ENCODE results near the gene SLC35E2B.
"Not testable (repeated sequence)": the region's sequence is repeated elsewhere in the genome, so short reads cannot be mapped to it uniquely, and the experiment has no call there.

SLC35E2B gene

GRCh38 chr1:1692714-1693647 is at the start of gene SLC35E2B:
SLC35E2B (minus strand) TSS chr1:1692795; CDS start chr1:1676699, 16,096 bp downstream.
- DNase-seq (ENCODE audit: low spot score) = peak; percentile 76

GRCh38 chr1:1741013-1741412 is 48.4 kb upstream of the SLC35E2B start:
- DNase-seq (ENCODE audit: low spot score) = peak; percentile 6

GRCh38 chr1:1738799-1739337 is 46.3 kb upstream of the SLC35E2B start:
- not testable (repeated sequence) for DNase-seq (ENCODE audit: low spot score)

DNA sequence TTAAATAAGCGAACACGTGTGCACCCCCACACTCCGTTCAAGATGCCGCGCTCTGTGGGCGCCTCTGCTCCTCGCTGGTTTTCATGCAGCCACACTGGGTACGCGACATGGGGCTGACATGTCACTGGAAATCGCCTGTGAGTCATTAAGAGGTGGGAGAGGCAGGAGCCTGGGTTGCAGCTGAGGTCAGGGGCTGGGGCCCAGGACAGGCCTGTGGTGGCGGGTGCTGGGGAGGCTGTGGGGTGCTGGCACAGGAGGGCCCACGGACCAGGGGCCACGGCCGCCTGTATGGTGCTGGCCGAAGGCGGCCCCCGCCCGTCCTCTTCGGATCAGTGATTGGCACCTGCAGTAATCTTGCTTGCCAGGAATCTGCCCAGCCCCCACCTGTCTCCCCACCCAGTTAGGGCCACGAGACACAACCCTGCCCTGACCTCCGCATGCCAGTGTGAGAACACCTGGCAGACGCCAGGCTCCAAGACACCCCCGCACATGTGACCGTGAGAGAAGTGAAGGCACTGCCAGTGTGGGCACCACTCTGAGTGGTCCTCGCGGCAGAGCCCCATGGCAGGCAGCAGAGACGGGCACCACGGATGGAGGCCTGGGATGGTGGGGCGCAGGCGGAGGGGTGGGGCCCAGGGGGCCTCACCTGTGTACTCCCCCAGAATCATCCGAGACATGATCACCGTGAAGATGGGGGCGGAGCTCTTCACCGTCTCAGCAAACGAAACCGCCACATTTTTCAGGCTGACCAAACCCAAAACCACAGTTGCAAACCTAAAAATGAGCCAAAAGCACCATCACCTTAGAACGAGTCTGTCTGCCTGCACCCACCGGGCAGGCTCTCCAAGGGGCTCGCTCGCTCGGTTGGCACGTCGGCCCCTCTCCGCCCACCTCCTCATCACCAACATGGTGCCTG is 45.3 kb upstream of the SLC35E2B start:
- DNase-seq (ENCODE audit: low spot score) = not testable (repeated sequence)

- DNase-seq (ENCODE audit: low spot score) = no peak
Measured at GRCh38 chr1:1732381-1732780, 39.8 kb upstream of the SLC35E2B start.

DNA sequence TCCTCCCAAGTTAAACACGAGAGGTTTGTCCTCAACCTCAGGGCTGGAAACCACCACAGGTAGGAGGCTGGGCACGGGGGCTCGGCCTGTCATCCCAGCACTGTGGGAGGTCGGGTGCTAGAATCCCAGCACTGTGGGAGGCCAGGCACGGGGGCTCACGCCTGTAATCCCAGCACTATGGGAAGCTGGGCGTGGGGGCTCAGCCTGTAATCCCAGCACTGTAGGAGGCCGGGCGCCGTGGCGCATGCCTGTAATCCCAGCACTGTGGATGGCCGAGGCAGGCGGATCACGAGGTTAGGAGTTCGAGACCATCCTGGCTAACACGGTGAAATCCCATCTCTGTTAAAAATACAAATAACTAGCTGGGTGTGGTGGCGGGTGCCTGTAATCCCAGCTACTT is 38.3 kb upstream of the SLC35E2B start:
- no peak for DNase-seq (ENCODE audit: low spot score)

GRCh38 chr1:1730230-1730629 is 37.6 kb upstream of the SLC35E2B start:
- not testable (repeated sequence) for DNase-seq (ENCODE audit: low spot score)

- DNase-seq (ENCODE audit: low spot score) = not testable (repeated sequence)
Measured at GRCh38 chr1:1729116-1729816, 36.7 kb upstream of the SLC35E2B start.

DNA sequence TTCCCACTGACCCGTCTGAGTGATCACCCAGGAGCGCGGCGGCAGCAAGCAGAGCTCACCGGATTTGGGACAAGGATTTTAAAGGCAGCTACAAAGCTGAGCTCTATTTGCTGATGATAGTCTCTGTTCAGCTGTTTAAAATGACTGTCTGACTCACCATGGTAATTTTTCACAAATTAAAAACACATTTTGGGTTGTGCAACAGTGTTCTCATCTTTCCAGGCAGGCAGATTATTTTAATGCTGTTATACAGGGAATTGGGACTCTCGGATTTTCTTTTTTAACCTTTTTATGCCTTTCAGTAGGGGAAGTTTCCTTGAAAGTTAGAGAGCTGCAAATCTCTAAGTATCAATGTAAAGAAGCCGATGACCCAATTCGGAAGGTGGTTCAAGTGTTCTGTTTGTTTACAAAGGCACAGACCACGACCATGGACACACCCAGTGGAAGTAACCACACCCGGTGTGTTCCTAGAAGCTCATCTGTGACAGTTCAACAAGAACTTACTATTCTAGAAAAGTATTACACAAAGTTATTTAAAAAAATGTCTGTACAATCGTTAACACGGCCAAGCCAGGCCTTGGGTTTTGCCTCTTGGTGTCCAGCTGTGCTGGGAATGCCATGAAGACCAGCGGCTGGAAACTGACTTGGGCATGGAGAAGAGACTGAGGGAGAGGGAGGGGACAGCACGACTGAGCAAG is 35.9 kb upstream of the SLC35E2B start:
- not testable (repeated sequence) for DNase-seq (ENCODE audit: low spot score)

GRCh38 chr1:1727131-1727651 is 34.6 kb upstream of the SLC35E2B start:
- DNase-seq (ENCODE audit: low spot score) = not testable (repeated sequence)

- not testable (repeated sequence) for DNase-seq (ENCODE audit: low spot score)
Measured at GRCh38 chr1:1726088-1726487, 33.5 kb upstream of the SLC35E2B start.

- DNase-seq (ENCODE audit: low spot score) = peak; percentile 98
Measured at GRCh38 chr1:1724035-1724864, 31.7 kb upstream of the SLC35E2B start, which contains the start of gene CDK11A. CDK11A (minus strand) TSS chr1:1724357; CDS start chr1:1722818, 1,539 bp downstream.

DNA sequence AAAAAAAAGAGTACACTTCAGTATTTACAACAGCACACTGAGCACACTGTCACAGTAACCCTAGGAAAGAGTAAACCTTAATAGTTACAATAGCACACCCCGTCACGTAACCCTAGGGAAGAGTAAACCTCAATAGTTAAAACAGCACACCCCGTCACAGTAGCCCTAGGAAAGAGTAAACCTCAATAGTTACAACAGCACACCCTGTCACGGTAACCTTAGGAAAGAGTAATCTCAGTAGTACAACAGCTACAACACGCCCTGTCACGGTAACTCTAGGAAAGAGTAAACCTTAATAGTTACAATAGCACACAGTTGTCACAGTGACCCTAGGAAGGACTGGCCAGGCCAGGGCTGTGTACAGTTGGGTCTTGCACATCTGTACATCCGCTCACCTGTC is 28.6 kb upstream of the SLC35E2B start:
- no peak for DNase-seq (ENCODE audit: low spot score)

DNA sequence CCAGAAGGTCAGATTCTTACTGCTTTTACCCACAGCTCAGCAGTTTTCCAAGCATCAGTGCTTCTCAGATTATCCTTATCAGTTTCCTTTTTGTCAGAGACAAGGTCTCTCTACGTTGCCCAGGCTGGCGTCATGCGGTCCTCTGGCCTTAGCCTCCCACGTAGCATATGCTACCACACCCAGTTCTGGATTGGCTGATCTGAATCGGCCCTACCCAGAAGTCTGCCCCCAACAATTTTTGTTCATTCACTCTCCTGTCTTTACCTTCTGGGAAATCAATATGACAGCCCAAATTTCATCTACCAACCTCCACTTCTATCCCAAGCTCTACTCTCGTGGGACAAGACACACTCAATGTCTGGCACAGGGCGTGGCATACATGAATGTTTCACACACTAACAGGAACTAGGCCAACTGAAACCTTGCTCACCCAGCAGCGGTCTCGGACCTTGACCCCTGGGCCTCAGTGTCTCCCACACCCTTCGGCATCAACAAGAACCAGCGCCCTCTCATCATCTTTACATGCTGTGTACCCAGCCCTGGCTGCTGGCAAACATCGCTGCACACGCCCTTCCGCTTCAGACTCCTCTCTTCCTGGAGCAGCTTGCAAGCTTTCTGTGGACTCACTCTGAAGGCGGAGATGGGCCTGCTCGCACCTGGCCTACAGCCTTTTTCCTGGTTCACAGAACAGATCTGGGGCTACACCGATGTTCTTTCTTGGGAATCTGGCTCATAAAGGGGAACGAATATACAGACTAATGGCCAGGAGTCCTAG is 22.7 kb upstream of the SLC35E2B start:
- DNase-seq (ENCODE audit: low spot score) = not testable (repeated sequence)

GRCh38 chr1:1707897-1708296 is 15.3 kb upstream of the SLC35E2B start:
- not testable (repeated sequence) for DNase-seq (ENCODE audit: low spot score)

DNA sequence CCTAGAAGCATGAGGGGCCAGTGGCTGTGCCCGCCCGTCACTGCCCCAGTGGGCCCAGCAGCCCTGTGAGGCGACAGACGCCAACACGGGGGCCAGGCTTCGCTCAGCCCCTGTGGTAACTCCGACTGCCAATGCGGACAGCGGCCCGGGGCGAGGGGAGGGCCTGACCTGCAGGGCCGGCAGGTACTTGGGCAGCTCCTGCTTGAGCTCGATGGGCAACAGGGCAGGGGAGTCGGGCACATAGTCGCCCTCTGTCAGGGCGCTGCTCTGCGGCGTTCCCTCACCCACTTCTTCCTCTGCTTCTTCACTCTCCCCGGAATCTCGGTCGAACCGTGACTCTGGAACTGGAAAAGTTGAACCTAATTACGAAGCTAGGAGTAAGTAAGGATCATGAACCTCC is 14.6 kb upstream of the SLC35E2B start:
- not testable (repeated sequence) for DNase-seq (ENCODE audit: low spot score)

GRCh38 chr1:1705623-1706022 is 13.0 kb upstream of the SLC35E2B start:
- DNase-seq (ENCODE audit: low spot score) = not testable (repeated sequence)

DNA sequence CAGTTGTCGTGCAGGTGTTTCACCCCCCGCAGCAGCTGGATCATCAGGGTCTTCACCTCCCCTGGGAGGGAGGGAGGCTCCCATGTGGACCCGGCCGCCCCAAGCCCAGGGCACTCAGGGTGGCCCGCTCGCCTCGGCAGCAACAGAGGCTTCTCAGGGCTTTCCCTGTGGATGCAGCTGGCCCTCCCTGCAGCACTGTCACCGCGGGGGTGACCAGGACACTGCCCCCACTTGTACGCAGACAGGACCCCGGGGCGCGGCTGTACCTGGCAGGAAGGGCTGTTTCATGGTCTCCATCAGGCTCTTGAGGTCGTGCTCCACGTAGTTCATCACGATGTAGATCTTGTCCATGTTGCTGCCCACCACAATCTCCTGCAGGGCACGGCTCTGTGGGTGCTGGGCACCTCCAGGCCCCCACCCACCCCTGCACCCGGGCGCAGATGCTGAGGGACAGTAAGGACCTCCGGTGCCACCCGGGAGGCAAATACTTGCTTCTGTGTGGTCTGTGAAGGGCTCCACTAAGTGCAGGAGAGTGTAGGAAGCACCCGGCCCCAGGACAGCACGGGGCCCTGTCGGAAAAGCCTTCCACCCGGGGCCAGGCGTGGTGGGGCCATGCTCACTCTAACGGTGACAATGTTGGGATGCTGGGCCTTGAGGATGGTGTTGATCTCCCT is 11.8 kb upstream of the SLC35E2B start:
- DNase-seq (ENCODE audit: low spot score) = not testable (repeated sequence)

All from LoVo (cell line).